NCI-H1105 treated with DMSO at 0.1 percent for 48 hours (cell line): Measurements from ENCODE around the gene CTNNA3.

Source experiments
- DNase-seq: peaks from one replicate; lab custom pipeline; 2025; lab: John Stamatoyannopoulos, UW

CTNNA3 gene

GRCh38 chr10:66649626-66650025 is 1046.4 kb downstream of the CTNNA3 start:
- no peak for DNase-seq

GRCh38 chr10:66642217-66642616 is 1053.8 kb downstream of the CTNNA3 start:
- DNase-seq: no peak

GRCh38 chr10:66639371-66639770 is 1056.6 kb downstream of the CTNNA3 start:
- DNase-seq: no peak

GRCh38 chr10:66637273-66638036 is 1058.5 kb downstream of the CTNNA3 start:
- no peak for DNase-seq

- DNase-seq: no peak
Measured at GRCh38 chr10:66629996-66630395, 1066.0 kb downstream of the CTNNA3 start.

GRCh38 chr10:66627156-66627555 is 1068.8 kb downstream of the CTNNA3 start:
- DNase-seq: no peak

- no peak for DNase-seq
Measured at GRCh38 chr10:66625709-66626590, 1070.0 kb downstream of the CTNNA3 start.

GRCh38 chr10:66622050-66622449 is 1073.9 kb downstream of the CTNNA3 start:
- DNase-seq: no peak

GRCh38 chr10:66604195-66604594 is 1091.8 kb downstream of the CTNNA3 start:
- DNase-seq: no peak

- DNase-seq: no peak
Measured at GRCh38 chr10:66591865-66592264, 1104.1 kb downstream of the CTNNA3 start.

- DNase-seq: no peak
Measured at GRCh38 chr10:66587680-66588050, 1108.3 kb downstream of the CTNNA3 start.

- DNase-seq: no peak
Measured at GRCh38 chr10:66586897-66587679, 1108.9 kb downstream of the CTNNA3 start.

GRCh38 chr10:66586073-66586472 is 1109.9 kb downstream of the CTNNA3 start:
- no peak for DNase-seq

GRCh38 chr10:66575251-66575855 is 1120.6 kb downstream of the CTNNA3 start:
- DNase-seq: no peak

GRCh38 chr10:66572700-66573099 is 1123.3 kb downstream of the CTNNA3 start:
- no peak for DNase-seq

GRCh38 chr10:66565999-66566398 is 1130.0 kb downstream of the CTNNA3 start:
- no peak for DNase-seq

GRCh38 chr10:66564287-66564686 is 1131.7 kb downstream of the CTNNA3 start:
- DNase-seq: no peak

GRCh38 chr10:66555061-66555460 is 1140.9 kb downstream of the CTNNA3 start:
- DNase-seq: no peak

GRCh38 chr10:66552331-66552730 is 1143.7 kb downstream of the CTNNA3 start:
- DNase-seq: no peak

GRCh38 chr10:66550351-66550750 is 1145.6 kb downstream of the CTNNA3 start:
- DNase-seq: no peak

- no peak for DNase-seq
Measured at GRCh38 chr10:66538908-66539307, 1157.1 kb downstream of the CTNNA3 start.

GRCh38 chr10:66538371-66538770 is 1157.6 kb downstream of the CTNNA3 start:
- DNase-seq: no peak
